K562 (cell line): ENCODE measurements around the gene TMEM143. TPM values are rescaled to one million over a fixed set of nuclear protein-coding genes. Genes with fewer than 3 reads are reported as not detected.

Source experiments
- EP400 ChIP-seq: fragments of 450-650 bp; IDR thresholded peaks from 2 replicates; pipeline ENCODE4 v1.6.1; 2017; ENCODE audit warnings: antibody characterized with exemption, mild to moderate bottlenecking, moderate library complexity
- GTF2A2 ChIP-seq: IDR thresholded peaks from 2 replicates; pipeline ENCODE4 v1.6.1; 2016; ENCODE audit warnings: mild to moderate bottlenecking, missing genetic modification characterization, missing compliant biosample characterization
- MCM5 ChIP-seq: fragments of 450-650 bp; IDR thresholded peaks from 2 replicates; pipeline ENCODE4 v1.6.1; 2016; ENCODE audit warnings: low read depth
- MYC ChIP-seq, 2 experiments: fragments of 250-450 bp in 1 of 2; sonication (Bioruptor Pico) in 1 of 2; IDR thresholded peaks; 2 replicates each; pipeline versions ENCODE4 v1.5.1 to v1.6.1; 2012 to 2021; ENCODE audit warnings: low read depth in 2 of 2, borderline replicate concordance in 1 of 2, improper control_type of control experiment in 1 of 2, low read length in 1 of 2, mild to moderate bottlenecking in 1 of 2, moderate library complexity in 1 of 2
- POLR2A ChIP-seq: fragments of 450-650 bp; conservative IDR thresholded peaks from 2 replicates; pipeline ENCODE4 v1.6.1; 2016
- POLR2AphosphoS2 ChIP-seq: IDR thresholded peaks from 2 replicates; pipeline ENCODE4 v1.6.1; 2012; ENCODE audit warnings: low read length, improper control_type of control experiment
- POLR3A ChIP-seq: IDR thresholded peaks from 2 replicates; pipeline ENCODE4 v1.6.1; 2011; ENCODE audit warnings: borderline replicate concordance, mild to moderate bottlenecking, moderate library complexity; ENCODE audit not compliant: insufficient read length, insufficient read depth; ENCODE audit errors: extremely low read depth
- SPI1 ChIP-seq: IDR thresholded peaks from 2 replicates; pipeline ENCODE4 v1.6.1; 2011; ENCODE audit warnings: low read depth, low read length, control low read depth, borderline replicate concordance
- STAT5A ChIP-seq: IDR thresholded peaks from 2 replicates; pipeline ENCODE4 v1.6.1; 2012; ENCODE audit warnings: low read length, inconsistent platforms, borderline replicate concordance
- polyA plus RNA-seq, 8 experiments: library from polyadenylated mRNA; depleted of rRNA in 4 of 8; stranded (reverse) in 5 of 8; unstranded in 3 of 8; fragments of >200 nt; fragmentation: Nextera tagmentation in 2 of 8; fragmentation: Illumina TruSeq in 1 of 8; extraction: Ambion mirVana in 2 of 8; extraction: Trizol in 1 of 8; gene quantifications; 2 replicates each; pipeline versions ENCODE4 v1.2.1 to v1.2.3, GENCODE V29; 2011 to 2014; ENCODE audit warnings: inconsistent platforms in 1 of 8, missing spikeins in 1 of 8
- total RNA-seq, 7 experiments: library from RNA; depleted of rRNA in 6 of 7; stranded (reverse); fragments of >200 nt in 6 of 7; fragmentation: Illumina TruSeq in 2 of 7; extraction: Trizol in 2 of 7; gene quantifications; 2 replicates each; pipeline versions ENCODE4 v1.2.1 to v1.2.3, GENCODE V29; 2011 to 2021; ENCODE audit warnings: low replicate concordance in 1 of 7
- TF ChIP-seq, protein P1 (sequence below): IDR thresholded peaks from 3 replicates; pipeline ENCODE4 v1.6.1; 2011; ENCODE audit warnings: borderline replicate concordance, mild to moderate bottlenecking, moderate library complexity; ENCODE audit not compliant: insufficient read length; ENCODE audit errors: extremely low read depth
- TF ChIP-seq, protein P2 (sequence below): fragments of 250-450 bp; sonication (Bioruptor Pico); IDR thresholded peaks from 2 replicates; pipeline ENCODE4 v1.8.0; 2021; ENCODE audit warnings: mild to moderate bottlenecking, moderate library complexity
- TF ChIP-seq, protein P3 (sequence below): sonication (generic); formaldehyde crosslinking; IDR thresholded peaks from 2 replicates; pipeline ENCODE4 v1.8.0; 2023; ENCODE audit warnings: missing genetic modification reagents, mild to moderate bottlenecking, borderline replicate concordance
- TF ChIP-seq, protein P4 (sequence below): fragments of 250-450 bp; sonication (Bioruptor Pico); IDR thresholded peaks from 2 replicates; pipeline ENCODE4 v1.6.1; 2021; ENCODE audit warnings: mild to moderate bottlenecking
- TF ChIP-seq, protein P5 (sequence below): sonication (generic); formaldehyde crosslinking; IDR thresholded peaks from 2 replicates; pipeline ENCODE4 v1.8.1; 2023; ENCODE audit warnings: mild to moderate bottlenecking, missing genetic modification reagents

Gene TMEM143
- total and polyA plus RNA-seq, 9 of the 15 experiments (the other 6 are each of a cell fraction or from before 2014, with no cell fraction given) = 0.66 to 8.8 (median 4.3) TPM

DNA sequence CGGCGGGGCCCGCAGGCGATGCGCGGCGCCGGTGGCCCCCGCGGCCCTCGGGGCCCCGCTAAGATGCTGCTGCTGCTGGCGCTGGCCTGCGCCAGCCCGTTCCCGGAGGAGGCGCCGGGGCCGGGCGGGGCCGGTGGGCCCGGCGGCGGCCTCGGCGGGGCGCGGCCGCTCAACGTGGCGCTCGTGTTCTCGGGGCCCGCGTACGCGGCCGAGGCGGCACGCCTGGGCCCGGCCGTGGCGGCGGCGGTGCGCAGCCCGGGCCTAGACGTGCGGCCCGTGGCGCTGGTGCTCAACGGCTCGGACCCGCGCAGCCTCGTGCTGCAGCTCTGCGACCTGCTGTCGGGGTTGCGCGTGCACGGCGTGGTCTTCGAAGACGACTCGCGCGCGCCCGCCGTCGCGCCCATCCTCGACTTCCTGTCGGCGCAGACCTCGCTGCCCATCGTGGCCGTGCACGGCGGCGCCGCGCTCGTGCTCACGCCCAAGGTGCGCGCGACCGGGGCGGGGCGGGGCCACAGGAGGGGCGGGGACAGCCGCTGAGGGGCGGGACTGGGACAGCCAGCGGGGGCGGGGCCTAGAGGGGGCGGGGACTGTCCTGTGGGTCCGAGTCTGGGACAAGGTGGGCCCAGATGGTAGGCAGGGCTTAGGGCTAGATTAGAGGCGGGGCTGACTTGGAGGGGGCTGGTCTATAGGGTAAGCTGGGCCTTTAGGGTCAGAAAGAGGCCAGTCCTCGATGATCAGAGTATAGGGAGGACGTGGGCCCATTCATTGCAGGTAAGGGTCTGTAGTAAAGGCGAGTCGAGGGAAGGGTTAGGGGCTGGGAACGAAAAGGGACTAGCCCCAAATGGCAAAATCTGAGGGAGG lies 34.9 kb upstream of the TMEM143 start (continued):
- TF ChIP-seq, protein P1, sequence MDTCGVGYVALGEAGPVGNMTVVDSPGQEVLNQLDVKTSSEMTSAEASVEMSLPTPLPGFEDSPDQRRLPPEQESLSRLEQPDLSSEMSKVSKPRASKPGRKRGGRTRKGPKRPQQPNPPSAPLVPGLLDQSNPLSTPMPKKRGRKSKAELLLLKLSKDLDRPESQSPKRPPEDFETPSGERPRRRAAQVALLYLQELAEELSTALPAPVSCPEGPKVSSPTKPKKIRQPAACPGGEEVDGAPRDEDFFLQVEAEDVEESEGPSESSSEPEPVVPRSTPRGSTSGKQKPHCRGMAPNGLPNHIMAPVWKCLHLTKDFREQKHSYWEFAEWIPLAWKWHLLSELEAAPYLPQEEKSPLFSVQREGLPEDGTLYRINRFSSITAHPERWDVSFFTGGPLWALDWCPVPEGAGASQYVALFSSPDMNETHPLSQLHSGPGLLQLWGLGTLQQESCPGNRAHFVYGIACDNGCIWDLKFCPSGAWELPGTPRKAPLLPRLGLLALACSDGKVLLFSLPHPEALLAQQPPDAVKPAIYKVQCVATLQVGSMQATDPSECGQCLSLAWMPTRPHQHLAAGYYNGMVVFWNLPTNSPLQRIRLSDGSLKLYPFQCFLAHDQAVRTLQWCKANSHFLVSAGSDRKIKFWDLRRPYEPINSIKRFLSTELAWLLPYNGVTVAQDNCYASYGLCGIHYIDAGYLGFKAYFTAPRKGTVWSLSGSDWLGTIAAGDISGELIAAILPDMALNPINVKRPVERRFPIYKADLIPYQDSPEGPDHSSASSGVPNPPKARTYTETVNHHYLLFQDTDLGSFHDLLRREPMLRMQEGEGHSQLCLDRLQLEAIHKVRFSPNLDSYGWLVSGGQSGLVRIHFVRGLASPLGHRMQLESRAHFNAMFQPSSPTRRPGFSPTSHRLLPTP = no peak
- TF ChIP-seq POLR3A (no peak), SPI1 (0 out of 2 replicates have a peak, but pooled peaks have one; percentile 33), STAT5A (no peak), GTF2A2 (tag) (no peak), MCM5 (no peak), MYC (IDR thresholded peaks at IDR 0.05; ENCODE audit: low read depth, low read length) (peak; percentile 92), MYC (CRISPR knock-in tag; IDR thresholded peaks at IDR 0.05; ENCODE audit: borderline replicate concordance, low read depth) (no peak), POLR2AphosphoS2 (peak; percentile 76; the same call in 1 of the 2 replicates), POLR2A (peak; percentile 98), EP400 (0 out of 2 replicates have a peak, but pooled peaks have one; percentile 48)
- TF ChIP-seq, protein P2, sequence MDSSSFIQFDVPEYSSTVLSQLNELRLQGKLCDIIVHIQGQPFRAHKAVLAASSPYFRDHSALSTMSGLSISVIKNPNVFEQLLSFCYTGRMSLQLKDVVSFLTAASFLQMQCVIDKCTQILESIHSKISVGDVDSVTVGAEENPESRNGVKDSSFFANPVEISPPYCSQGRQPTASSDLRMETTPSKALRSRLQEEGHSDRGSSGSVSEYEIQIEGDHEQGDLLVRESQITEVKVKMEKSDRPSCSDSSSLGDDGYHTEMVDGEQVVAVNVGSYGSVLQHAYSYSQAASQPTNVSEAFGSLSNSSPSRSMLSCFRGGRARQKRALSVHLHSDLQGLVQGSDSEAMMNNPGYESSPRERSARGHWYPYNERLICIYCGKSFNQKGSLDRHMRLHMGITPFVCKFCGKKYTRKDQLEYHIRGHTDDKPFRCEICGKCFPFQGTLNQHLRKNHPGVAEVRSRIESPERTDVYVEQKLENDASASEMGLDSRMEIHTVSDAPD (CRISPR knock-in tag) = no peak
- TF ChIP-seq, protein P3, sequence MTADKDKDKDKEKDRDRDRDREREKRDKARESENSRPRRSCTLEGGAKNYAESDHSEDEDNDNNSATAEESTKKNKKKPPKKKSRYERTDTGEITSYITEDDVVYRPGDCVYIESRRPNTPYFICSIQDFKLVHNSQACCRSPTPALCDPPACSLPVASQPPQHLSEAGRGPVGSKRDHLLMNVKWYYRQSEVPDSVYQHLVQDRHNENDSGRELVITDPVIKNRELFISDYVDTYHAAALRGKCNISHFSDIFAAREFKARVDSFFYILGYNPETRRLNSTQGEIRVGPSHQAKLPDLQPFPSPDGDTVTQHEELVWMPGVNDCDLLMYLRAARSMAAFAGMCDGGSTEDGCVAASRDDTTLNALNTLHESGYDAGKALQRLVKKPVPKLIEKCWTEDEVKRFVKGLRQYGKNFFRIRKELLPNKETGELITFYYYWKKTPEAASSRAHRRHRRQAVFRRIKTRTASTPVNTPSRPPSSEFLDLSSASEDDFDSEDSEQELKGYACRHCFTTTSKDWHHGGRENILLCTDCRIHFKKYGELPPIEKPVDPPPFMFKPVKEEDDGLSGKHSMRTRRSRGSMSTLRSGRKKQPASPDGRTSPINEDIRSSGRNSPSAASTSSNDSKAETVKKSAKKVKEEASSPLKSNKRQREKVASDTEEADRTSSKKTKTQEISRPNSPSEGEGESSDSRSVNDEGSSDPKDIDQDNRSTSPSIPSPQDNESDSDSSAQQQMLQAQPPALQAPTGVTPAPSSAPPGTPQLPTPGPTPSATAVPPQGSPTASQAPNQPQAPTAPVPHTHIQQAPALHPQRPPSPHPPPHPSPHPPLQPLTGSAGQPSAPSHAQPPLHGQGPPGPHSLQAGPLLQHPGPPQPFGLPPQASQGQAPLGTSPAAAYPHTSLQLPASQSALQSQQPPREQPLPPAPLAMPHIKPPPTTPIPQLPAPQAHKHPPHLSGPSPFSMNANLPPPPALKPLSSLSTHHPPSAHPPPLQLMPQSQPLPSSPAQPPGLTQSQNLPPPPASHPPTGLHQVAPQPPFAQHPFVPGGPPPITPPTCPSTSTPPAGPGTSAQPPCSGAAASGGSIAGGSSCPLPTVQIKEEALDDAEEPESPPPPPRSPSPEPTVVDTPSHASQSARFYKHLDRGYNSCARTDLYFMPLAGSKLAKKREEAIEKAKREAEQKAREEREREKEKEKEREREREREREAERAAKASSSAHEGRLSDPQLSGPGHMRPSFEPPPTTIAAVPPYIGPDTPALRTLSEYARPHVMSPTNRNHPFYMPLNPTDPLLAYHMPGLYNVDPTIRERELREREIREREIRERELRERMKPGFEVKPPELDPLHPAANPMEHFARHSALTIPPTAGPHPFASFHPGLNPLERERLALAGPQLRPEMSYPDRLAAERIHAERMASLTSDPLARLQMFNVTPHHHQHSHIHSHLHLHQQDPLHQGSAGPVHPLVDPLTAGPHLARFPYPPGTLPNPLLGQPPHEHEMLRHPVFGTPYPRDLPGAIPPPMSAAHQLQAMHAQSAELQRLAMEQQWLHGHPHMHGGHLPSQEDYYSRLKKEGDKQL (CRISPR knock-in tag) = 0 out of 2 replicates have a peak, but pooled peaks have one; percentile 65
- TF ChIP-seq, protein P4, sequence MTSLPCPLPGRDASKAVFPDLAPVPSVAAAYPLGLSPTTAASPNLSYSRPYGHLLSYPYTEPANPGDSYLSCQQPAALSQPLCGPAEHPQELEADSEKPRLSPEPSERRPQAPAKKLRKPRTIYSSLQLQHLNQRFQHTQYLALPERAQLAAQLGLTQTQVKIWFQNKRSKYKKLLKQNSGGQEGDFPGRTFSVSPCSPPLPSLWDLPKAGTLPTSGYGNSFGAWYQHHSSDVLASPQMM (CRISPR knock-in tag) = no peak
- TF ChIP-seq, protein P5, sequence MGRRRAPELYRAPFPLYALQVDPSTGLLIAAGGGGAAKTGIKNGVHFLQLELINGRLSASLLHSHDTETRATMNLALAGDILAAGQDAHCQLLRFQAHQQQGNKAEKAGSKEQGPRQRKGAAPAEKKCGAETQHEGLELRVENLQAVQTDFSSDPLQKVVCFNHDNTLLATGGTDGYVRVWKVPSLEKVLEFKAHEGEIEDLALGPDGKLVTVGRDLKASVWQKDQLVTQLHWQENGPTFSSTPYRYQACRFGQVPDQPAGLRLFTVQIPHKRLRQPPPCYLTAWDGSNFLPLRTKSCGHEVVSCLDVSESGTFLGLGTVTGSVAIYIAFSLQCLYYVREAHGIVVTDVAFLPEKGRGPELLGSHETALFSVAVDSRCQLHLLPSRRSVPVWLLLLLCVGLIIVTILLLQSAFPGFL = 0 out of 2 replicates have a peak, but pooled peaks have one; percentile 66
